ENCODE data around the gene KCTD7.
"Not testable (repeated sequence)": the region's sequence is repeated elsewhere in the genome, so short reads cannot be mapped to it uniquely, and the experiment has no call there.

KCTD7 gene

GRCh38 chr7:66627151-66627681 is 1.5 kb upstream of the KCTD7 start:
- no peak overlapping the region for H3K4me3 ChIP-seq (ENCODE audit: low read depth, low read length)
- no peaks in the 10 kb centered on the region for H3K4me1 ChIP-seq (ENCODE audit: control insufficient read depth, insufficient read depth, low read length)

DNA sequence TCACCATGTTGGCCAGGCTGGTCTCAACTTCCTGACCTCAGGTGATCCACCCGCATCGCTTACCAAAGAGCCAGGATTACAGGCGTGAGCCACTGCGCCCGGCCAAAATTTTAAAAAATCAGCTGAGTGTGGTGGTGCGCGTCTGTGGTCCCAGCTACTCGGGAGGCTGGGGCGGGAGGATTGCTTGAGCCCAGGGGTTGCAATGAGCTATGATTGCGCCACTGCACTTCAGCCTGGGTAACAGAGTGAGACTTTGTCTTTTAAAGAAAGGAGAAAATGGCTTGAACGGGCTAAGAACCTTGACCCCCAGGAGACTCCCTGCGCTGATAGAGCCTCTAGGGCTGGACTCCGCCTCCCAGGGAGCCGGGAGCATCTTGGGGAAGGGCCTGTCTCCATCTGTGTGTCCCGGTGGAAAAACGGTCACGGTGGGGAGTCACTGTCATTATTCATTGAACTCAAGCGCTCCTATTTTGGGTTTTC is 760 bp upstream of the KCTD7 start:
- Histone ChIP-seq H3K9ac (ENCODE audit: low read depth, low read length) (peak overlapping the region; percentile 76), H3K4me1 (ENCODE audit: control insufficient read depth, insufficient read depth, low read length) (no peaks in the 10 kb centered on the region), H3K4me3 (ENCODE audit: low read depth, low read length) (peak overlapping the region; percentile 98), H3K9me3 (ENCODE audit: control insufficient read depth, insufficient read depth, low read length) (no peaks in the 10 kb centered on the region), H3K27me3 (ENCODE audit: control insufficient read depth, insufficient read depth, low read length) (no peaks in the 10 kb centered on the region), H3K36me3 (ENCODE audit: control insufficient read depth, insufficient read depth, low read length) (no peaks in the 10 kb centered on the region)

More at GRCh38 chr7:66627151-66627681, 1.5 kb upstream of the KCTD7 start:
- H3K9ac ChIP-seq (ENCODE audit: low read depth, low read length) = no peak overlapping the region
- no peaks in the 10 kb centered on the region for H3K9me3 ChIP-seq (ENCODE audit: control insufficient read depth, insufficient read depth, low read length)
- no peaks in the 10 kb centered on the region for H3K27me3 ChIP-seq (ENCODE audit: control insufficient read depth, insufficient read depth, low read length)
- no peaks in the 10 kb centered on the region for H3K36me3 ChIP-seq (ENCODE audit: control insufficient read depth, insufficient read depth, low read length)

DNA sequence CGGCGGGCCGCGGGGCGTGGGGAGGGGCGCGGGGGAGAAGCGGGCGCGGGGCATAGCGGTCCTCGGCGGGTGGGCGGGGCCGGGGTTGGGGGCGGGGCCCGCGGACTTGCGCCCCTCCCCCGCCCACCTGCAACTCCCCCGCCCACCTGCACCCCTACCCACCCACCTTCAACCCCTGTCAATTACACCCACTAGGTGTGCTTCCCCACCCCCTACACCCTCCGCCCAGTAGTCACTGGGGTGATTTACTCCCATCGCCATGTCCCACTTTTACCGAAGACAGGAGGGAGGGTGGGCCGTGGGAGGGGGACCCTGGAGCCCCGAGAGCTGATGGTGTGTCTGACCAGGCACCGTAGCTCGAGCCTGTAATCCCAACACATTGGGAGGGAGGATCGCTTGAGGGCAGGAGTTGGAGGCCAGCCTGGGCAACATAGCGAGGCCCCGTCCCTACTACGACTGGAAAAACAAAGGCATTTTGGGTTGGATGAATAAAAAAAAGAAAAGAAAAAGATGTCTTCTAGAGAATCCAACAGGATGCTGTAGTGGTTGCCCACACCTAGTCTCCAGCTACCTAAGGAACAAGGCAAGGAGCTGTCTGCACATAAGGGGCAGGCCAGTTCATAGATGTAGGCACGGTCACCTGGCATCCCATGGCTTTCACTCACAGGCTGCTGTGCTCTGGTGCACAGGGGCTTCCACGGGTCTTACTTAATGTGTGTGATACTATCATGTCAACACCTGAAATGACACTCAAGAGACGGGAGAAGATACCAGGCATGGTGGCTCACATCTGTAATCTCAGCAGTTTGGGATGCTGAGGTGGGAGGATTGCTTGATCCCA is 761 bp downstream of the KCTD7 start:
- H3K4me1 ChIP-seq (ENCODE audit: control insufficient read depth, insufficient read depth, low read length) = no peaks in the 10 kb centered on the region
- H3K36me3 ChIP-seq (ENCODE audit: control insufficient read depth, insufficient read depth, low read length) = peaks cover 2% of the 10 kb centered on the region
- no peaks in the 10 kb centered on the region for H3K9me3 ChIP-seq (ENCODE audit: control insufficient read depth, insufficient read depth, low read length)
- no peaks in the 10 kb centered on the region for H3K27me3 ChIP-seq (ENCODE audit: control insufficient read depth, insufficient read depth, low read length)
- H3K9ac ChIP-seq (ENCODE audit: low read depth, low read length) = no peak overlapping the region
- H3K4me3 ChIP-seq (ENCODE audit: low read depth, low read length) = peak overlapping the region; percentile 64

DNA sequence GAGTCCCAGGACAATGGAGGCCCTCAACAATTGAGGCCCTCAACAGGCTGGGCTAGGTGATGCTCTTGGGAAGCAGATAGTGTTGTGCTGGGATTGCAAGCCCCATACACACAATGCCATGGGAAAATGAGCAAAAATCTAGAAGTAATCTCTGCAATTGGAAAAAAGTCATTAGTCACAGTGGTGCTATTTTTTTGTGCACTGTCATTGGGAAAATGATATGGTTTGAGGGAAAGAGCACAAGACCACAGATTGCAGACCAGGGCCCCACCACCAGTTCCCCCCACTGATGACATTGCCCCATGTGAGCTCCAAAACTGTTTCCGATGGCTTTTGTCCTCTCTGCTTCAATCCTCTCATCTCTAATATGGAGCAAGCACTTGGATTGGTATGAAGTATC is 1.9 kb downstream of the KCTD7 start:
- no peak overlapping the region for H3K4me3 ChIP-seq (ENCODE audit: low read depth, low read length)
- no peaks in the 10 kb centered on the region for H3K27me3 ChIP-seq (ENCODE audit: control insufficient read depth, insufficient read depth, low read length)
- H3K4me1 ChIP-seq (ENCODE audit: control insufficient read depth, insufficient read depth, low read length) = no peaks in the 10 kb centered on the region
- no peak overlapping the region for H3K9ac ChIP-seq (ENCODE audit: low read depth, low read length)
- H3K36me3 ChIP-seq (ENCODE audit: control insufficient read depth, insufficient read depth, low read length) = peaks cover 2% of the 10 kb centered on the region
- no peaks in the 10 kb centered on the region for H3K9me3 ChIP-seq (ENCODE audit: control insufficient read depth, insufficient read depth, low read length)

DNA sequence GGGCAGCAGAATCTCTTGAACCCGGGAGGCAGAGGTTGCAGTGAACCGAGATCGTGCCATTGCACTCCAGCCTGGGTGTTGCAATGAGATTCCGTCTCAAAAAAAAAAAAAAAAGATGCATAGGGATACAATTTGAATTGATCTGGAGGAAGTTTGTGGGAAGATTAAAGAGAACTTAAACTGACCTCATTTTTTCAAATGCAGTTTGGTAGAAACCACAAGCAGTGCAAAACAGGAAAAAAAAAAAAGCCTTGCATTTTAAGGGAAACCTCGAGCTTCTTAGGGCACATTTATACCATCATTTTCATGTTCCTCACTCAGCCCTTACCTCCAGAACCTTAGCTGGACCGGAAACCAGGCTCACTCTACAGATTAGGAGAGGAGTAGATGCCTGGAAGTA is 2.8 kb downstream of the KCTD7 start:
- Histone ChIP-seq H3K9me3 (ENCODE audit: control insufficient read depth, insufficient read depth, low read length) (no peaks in the 10 kb centered on the region), H3K4me3 (ENCODE audit: low read depth, low read length) (no peak overlapping the region), H3K27me3 (ENCODE audit: control insufficient read depth, insufficient read depth, low read length) (no peaks in the 10 kb centered on the region), H3K36me3 (ENCODE audit: control insufficient read depth, insufficient read depth, low read length) (peaks cover 2% of the 10 kb centered on the region), H3K9ac (ENCODE audit: low read depth, low read length) (no peak overlapping the region), H3K4me1 (ENCODE audit: control insufficient read depth, insufficient read depth, low read length) (no peaks in the 10 kb centered on the region)

- no peak overlapping the region for H3K4me3 ChIP-seq (ENCODE audit: low read depth, low read length)
Measured at GRCh38 chr7:66634816-66635215, 6.1 kb downstream of the KCTD7 start.

GRCh38 chr7:66635322-66635981 is 6.8 kb downstream of the KCTD7 start:
- not testable (repeated sequence) for H3K27me3 ChIP-seq (ENCODE audit: control insufficient read depth, insufficient read depth, low read length); H3K4me3 ChIP-seq (ENCODE audit: low read depth, low read length); H3K4me1 ChIP-seq (ENCODE audit: control insufficient read depth, insufficient read depth, low read length); H3K9ac ChIP-seq (ENCODE audit: low read depth, low read length); H3K9me3 ChIP-seq (ENCODE audit: control insufficient read depth, insufficient read depth, low read length)
- H3K36me3 ChIP-seq (ENCODE audit: control insufficient read depth, insufficient read depth, low read length) = peaks cover 18% of the 10 kb centered on the region

More at GRCh38 chr7:66634816-66635215, 6.1 kb downstream of the KCTD7 start:
- Histone ChIP-seq H3K27me3 (ENCODE audit: control insufficient read depth, insufficient read depth, low read length) (no peaks in the 10 kb centered on the region), H3K36me3 (ENCODE audit: control insufficient read depth, insufficient read depth, low read length) (peaks cover 16% of the 10 kb centered on the region), H3K9ac (ENCODE audit: low read depth, low read length) (no peak overlapping the region), H3K4me1 (ENCODE audit: control insufficient read depth, insufficient read depth, low read length) (no peaks in the 10 kb centered on the region), H3K9me3 (ENCODE audit: control insufficient read depth, insufficient read depth, low read length) (no peaks in the 10 kb centered on the region)

GRCh38 chr7:66635982-66636546 is 7.4 kb downstream of the KCTD7 start:
- H3K9me3 ChIP-seq (ENCODE audit: control insufficient read depth, insufficient read depth, low read length); H3K27me3 ChIP-seq (ENCODE audit: control insufficient read depth, insufficient read depth, low read length); H3K4me3 ChIP-seq (ENCODE audit: low read depth, low read length); H3K4me1 ChIP-seq (ENCODE audit: control insufficient read depth, insufficient read depth, low read length); H3K9ac ChIP-seq (ENCODE audit: low read depth, low read length): not testable (repeated sequence)
- H3K36me3 ChIP-seq (ENCODE audit: control insufficient read depth, insufficient read depth, low read length) = peaks cover 18% of the 10 kb centered on the region

DNA sequence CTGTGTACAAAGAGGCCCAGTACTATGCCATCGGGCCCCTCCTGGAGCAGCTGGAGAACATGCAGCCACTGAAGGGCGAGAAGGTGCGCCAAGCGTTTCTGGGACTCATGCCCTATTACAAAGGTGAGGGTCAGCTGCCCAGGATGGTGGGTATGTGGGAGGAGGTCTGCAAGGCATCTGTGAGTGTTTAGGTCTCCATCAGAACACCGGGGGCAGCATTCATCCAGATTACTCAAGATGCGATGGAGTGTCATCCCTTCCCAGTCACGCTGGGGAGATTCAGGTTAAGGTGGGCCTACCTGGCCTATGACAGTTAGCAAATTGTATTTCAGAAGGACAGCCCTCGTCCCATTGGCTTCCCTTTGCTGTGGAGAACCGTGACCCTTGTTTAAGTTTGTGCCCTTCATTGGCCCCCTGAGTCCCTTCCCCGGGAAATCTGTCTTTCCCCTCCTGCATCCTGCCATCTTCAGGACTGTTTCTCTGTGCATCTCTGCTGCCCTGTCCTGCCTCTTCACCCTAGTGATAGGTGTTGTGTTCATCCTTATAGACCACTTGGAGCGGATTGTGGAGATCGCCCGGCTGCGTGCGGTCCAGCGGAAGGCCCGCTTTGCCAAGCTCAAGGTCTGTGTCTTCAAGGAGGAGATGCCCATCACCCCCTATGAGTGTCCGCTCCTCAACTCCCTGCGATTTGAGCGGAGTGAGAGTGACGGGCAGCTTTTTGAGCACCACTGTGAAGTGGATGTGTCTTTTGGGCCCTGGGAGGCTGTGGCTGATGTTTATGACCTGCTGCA is 9.8 kb downstream of the KCTD7 start:
- no peaks in the 10 kb centered on the region for H3K9me3 ChIP-seq (ENCODE audit: control insufficient read depth, insufficient read depth, low read length)
- H3K27me3 ChIP-seq (ENCODE audit: control insufficient read depth, insufficient read depth, low read length) = no peaks in the 10 kb centered on the region
- H3K4me1 ChIP-seq (ENCODE audit: control insufficient read depth, insufficient read depth, low read length) = no peaks in the 10 kb centered on the region
- H3K36me3 ChIP-seq (ENCODE audit: control insufficient read depth, insufficient read depth, low read length) = peaks cover 21% of the 10 kb centered on the region
- no peak overlapping the region for H3K9ac ChIP-seq (ENCODE audit: low read depth, low read length)
- H3K4me3 ChIP-seq (ENCODE audit: low read depth, low read length) = no peak overlapping the region

DNA sequence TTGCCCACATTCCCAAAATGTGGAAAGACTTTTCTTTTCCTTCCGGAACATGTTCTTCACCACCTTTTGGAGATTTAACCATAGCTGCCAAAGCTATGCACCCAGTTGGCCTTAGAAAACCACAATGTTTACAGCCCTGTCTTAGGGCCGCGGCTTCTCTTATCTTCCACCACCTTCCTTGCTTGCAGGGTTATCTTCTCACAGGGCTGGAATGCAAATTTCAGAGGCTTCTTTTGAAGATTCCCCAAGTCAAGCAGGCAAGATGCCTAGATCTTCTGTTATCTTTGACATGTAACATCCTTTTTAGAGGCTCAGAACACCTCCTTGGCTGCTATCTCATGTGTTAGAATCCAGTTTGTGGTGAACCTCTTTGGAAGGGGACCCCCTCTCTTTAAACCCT is 11.1 kb downstream of the KCTD7 start:
- Histone ChIP-seq H3K4me1 (ENCODE audit: control insufficient read depth, insufficient read depth, low read length) (no peaks in the 10 kb centered on the region), H3K9ac (ENCODE audit: low read depth, low read length) (no peak overlapping the region), H3K4me3 (ENCODE audit: low read depth, low read length) (no peak overlapping the region), H3K9me3 (ENCODE audit: control insufficient read depth, insufficient read depth, low read length) (no peaks in the 10 kb centered on the region), H3K27me3 (ENCODE audit: control insufficient read depth, insufficient read depth, low read length) (no peaks in the 10 kb centered on the region), H3K36me3 (ENCODE audit: control insufficient read depth, insufficient read depth, low read length) (peaks cover 21% of the 10 kb centered on the region)

- H3K4me1 ChIP-seq (ENCODE audit: control insufficient read depth, insufficient read depth, low read length) = no peaks in the 10 kb centered on the region
- no peak overlapping the region for H3K9ac ChIP-seq (ENCODE audit: low read depth, low read length)
- no peaks in the 10 kb centered on the region for H3K27me3 ChIP-seq (ENCODE audit: control insufficient read depth, insufficient read depth, low read length)
- H3K9me3 ChIP-seq (ENCODE audit: control insufficient read depth, insufficient read depth, low read length) = no peaks in the 10 kb centered on the region
- H3K4me3 ChIP-seq (ENCODE audit: low read depth, low read length) = no peak overlapping the region
- peaks cover 21% of the 10 kb centered on the region for H3K36me3 ChIP-seq (ENCODE audit: control insufficient read depth, insufficient read depth, low read length)
Measured at GRCh38 chr7:66640802-66641525, 12.3 kb downstream of the KCTD7 start.

Measured in iPS-15b (cell line).